IPS DF 4.7 (cell line): ENCODE data around the gene IFT20.
"Not testable (repeated sequence)": the region's sequence is repeated elsewhere in the genome, so short reads cannot be mapped to it uniquely, and the experiment has no call there.

Experiments
- DNase-seq: peaks from one replicate; pipeline ENCODE4 v3.0.0-alpha.2; 2013; ENCODE audit warnings: low spot score; ENCODE audit errors: extremely low read depth

IFT20 gene

GRCh38 chr17:28364665-28365363, 29.5 kb upstream of the IFT20 start, which contains the start of gene SEBOX:
SEBOX (minus strand) TSS chr17:28365199; CDS start chr17:28365151, 48 bp downstream.
- DNase-seq, result no peak

GRCh38 chr17:28363776-28364650, 28.7 kb upstream of the IFT20 start:
- no peak for DNase-seq

GRCh38 chr17:28363186-28363585, 27.9 kb upstream of the IFT20 start:
- no peak for DNase-seq

- no peak for DNase-seq
Observed at GRCh38 chr17:28357901-28358197, 22.6 kb upstream of the IFT20 start.

GRCh38 chr17:28357061-28357900, 22.0 kb upstream of the IFT20 start, which contains the start of gene POLDIP2:
POLDIP2 (minus strand) TSS chr17:28357527; CDS start chr17:28357448, 79 bp downstream.
- no peak for DNase-seq

DNA sequence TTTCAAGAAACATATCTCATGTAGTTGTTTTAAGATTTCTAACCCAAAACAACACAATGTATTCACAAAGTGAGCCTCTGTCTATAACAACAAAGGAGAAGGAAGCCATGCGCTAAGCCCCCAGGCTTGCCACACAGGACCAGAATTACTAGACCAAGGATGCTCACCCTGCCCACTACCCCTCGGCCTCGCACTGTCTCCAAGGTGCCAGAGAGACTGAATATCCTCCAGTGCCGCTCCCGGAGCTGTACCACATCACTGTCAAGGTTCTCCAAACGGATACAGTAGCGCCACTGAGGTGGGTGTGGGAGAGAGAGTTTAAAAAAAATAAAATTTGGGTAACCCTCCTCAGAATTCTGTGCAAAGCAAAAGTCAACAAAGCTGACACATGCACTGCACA, 15.0 kb upstream of the IFT20 start:
- no peak for DNase-seq

DNA sequence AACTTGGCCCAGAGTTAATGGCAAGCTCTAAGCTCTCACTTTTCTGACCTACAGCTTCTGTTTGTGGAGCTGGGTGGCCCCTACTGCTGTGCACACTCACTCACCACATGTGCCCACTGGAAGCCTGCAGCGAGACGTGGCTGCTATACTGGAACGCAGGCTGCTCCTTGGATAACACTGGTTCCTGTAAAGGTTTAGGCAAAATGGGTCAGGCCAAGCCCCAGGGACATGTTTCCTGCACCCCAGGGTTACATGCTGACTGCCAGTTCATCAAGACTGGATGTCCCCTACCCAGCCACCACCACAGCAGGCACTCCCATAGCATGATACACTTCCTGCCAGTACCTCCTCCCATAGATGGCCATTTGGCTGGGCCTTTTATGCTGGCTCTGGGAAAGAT, 13.7 kb upstream of the IFT20 start:
- no peak for DNase-seq

GRCh38 chr17:28347261-28347891, 12.1 kb upstream of the IFT20 start:
- no peak for DNase-seq

DNA sequence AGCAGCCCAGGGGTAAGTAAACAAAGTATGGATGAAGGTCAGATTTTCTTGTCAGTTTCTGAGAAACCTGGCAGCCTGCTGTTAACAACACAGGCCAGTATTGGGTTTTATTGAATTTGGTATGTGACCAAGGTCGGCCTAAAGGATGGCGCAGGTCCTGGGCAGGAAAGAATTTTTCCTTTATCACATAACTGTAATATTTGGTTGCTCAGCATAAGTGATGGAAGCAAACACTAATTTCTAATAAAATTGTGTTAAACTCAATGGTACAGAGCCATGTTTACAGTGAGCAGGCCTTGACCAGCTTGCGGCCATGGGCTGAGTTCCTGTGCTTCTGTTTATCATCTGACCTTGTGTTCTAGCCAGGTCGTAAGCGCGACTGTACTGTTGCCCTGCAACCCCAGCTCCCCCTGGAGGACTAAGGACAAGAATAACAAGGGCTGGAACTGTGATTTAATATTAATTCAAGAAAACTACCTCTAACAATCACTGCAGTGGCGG, 11.5 kb upstream of the IFT20 start:
- DNase-seq, result no peak

DNA sequence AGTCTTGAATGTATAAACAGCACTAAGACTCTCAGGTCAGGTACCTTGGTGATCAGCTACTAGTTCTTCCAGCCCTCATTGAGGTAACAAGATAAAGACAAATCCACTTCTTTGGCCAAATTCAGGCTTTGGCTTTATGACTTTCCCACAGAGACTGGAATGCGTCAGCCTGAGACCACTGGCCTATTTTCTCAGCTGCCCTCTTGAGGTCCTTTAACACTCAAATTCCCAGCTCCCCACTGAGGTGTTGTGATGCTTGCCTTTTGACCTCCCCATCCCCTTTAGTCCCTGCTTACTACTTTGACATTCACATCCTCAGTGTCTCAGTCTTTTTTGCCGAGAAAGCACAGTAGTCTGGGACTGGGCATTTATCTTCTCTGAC, 10.9 kb upstream of the IFT20 start:
- no peak for DNase-seq

DNA sequence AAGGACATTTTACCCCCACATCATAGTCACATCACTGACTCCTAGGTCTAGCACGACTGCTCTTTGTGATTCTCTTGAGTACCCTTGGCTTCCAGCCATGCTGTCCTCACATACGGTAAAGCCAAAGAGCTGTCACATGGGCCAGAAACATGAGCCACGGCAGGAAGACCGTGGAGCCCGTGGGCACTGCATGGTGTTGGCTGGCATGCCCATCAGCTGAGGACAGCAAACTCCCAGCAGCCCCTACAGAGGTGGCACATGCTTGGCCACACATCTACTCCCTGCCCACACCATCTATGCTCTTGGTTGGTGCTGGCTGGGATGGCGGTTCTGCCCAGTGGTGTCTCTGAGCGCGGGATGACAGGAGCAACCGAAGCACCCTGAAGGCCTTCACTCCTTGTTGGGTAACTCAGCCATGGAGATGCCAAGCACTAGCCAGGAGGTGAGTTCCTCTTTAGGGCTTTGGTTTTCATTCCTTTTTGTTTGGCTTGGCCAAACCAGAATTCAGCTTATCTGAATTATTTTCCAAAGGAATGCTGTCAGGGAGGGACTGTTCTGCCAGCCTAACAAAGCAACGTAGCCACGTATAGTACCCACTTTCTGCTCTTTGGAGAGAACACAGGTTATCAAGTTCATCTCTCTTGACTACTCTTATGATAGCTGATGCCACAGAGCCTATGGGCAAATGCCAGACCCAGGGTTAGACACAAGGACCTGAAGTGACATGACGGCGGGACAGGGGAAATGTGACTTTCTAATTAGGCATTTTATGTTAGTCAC, 10.3 kb upstream of the IFT20 start:
- no peak for DNase-seq

- DNase-seq, result no peak
Observed at GRCh38 chr17:28344435-28344901, 9.2 kb upstream of the IFT20 start.

GRCh38 chr17:28344011-28344410, 8.7 kb upstream of the IFT20 start:
- DNase-seq, result no peak

GRCh38 chr17:28343491-28343932, 8.2 kb upstream of the IFT20 start:
- no peak for DNase-seq

GRCh38 chr17:28342313-28342712, 7.0 kb upstream of the IFT20 start:
- DNase-seq, result no peak

GRCh38 chr17:28341516-28341915, 6.2 kb upstream of the IFT20 start:
- DNase-seq, result no peak

- no peak for DNase-seq
Observed at GRCh38 chr17:28340374-28340773, 5.1 kb upstream of the IFT20 start.

DNA sequence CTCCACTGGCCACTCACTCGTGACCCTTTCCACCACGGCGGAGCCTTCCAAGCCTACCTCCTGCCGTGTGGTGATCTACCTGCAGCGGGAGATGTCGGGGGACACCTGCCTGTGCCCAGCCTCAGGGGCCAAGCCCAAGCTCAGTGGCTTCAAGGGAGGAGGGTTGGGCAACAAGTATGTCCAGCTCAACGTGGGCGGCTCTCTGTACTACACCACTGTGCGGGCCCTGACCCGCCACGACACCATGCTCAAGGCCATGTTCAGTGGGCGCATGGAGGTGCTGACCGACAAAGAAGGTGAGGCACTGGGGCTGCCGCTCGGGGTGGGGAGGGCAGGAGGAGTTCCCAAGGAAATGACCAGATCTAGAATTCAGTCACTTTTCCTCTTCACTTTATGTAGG, 4.2 kb upstream of the IFT20 start:
- DNase-seq, result no peak

GRCh38 chr17:28338769-28339212, 3.5 kb upstream of the IFT20 start:
- DNase-seq, result not testable (repeated sequence)
